LNCaP clone FGC (cell line): ENCODE measurements around the gene ATG9B.

Experiments used
- DNase-seq: peaks from one replicate; pipeline ENCODE4 v3.0.0-alpha.2; 2011; ENCODE audit warnings: low read depth
- H3K4me3 ChIP-seq: 2 replicates; pipeline ENCODE4 v1.5.1; 2011; ENCODE audit warnings: mild to moderate bottlenecking, low read depth, low read length, control low read depth
- TF ChIP-seq, protein P1 (sequence below): IDR thresholded peaks from 2 replicates; pipeline ENCODE4 v1.5.1; 2012; ENCODE audit warnings: mild to moderate bottlenecking; ENCODE audit not compliant: control insufficient read depth, insufficient read depth; ENCODE audit errors: extremely low read depth

Gene ATG9B

DNA sequence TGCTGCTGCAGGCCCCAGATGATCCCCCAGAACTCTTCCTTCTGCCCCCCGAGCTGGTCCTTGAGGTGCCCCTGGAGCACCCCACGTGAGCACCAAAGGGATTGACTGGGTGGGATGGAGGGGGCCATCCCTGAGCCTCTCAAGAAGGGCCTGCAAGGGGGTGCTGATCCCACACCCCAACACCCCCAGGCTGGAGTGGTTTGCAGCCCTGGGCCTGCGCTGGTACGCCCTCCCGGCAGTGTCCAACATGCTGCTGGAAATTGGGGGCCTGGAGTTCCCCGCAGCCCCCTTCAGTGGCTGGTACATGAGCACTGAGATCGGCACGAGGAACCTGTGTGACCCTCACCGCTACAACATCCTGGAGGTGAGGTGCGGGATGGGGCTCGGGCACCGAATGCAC is 25.3 kb downstream of the ATG9B start:
- TF ChIP-seq, protein P1, sequence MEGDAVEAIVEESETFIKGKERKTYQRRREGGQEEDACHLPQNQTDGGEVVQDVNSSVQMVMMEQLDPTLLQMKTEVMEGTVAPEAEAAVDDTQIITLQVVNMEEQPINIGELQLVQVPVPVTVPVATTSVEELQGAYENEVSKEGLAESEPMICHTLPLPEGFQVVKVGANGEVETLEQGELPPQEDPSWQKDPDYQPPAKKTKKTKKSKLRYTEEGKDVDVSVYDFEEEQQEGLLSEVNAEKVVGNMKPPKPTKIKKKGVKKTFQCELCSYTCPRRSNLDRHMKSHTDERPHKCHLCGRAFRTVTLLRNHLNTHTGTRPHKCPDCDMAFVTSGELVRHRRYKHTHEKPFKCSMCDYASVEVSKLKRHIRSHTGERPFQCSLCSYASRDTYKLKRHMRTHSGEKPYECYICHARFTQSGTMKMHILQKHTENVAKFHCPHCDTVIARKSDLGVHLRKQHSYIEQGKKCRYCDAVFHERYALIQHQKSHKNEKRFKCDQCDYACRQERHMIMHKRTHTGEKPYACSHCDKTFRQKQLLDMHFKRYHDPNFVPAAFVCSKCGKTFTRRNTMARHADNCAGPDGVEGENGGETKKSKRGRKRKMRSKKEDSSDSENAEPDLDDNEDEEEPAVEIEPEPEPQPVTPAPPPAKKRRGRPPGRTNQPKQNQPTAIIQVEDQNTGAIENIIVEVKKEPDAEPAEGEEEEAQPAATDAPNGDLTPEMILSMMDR = no peak
- no peak overlapping the region for H3K4me3 ChIP-seq
- no peak for DNase-seq

DNA sequence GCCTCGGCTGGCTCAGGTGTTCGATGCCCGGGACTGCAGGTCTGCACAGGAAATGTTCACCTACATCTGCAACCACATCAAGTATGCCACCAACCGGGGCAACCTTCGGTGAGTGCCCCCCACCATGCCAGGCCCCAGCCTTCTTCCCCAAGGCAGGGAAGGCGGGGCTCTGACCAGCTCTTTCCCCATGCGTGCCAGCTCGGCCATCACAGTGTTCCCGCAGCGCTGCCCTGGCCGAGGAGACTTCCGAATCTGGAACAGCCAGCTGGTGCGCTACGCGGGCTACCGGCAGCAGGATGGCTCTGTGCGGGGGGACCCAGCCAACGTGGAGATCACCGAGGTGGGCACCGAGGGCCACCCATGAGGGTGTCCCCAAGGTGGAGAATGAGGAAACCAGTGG is 26.0 kb downstream of the ATG9B start:
- TF ChIP-seq, protein P1 = no peak
- no peak overlapping the region for H3K4me3 ChIP-seq
- no peak for DNase-seq

DNA sequence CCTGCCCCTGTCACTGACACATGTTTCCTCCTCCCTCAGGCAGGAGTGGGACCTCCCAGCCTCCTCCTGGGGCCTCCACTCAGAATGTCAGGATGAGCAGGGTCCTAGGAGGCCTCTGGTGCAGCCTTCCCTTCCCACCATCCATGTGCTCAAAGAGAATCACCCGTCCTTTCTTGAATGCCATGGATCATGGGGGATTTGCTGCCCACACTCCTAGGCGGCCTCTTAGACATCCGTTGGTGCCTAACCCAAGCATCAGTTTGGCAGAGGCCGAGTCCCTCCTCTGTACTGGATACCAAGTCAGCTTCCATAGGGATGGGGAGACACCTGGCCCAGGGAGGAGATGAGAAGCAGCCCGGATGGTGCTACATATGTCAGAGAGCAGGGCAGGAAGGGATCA is 26.5 kb downstream of the ATG9B start:
- no peak for DNase-seq
- TF ChIP-seq, protein P1 = no peak
- no peak overlapping the region for H3K4me3 ChIP-seq

DNA sequence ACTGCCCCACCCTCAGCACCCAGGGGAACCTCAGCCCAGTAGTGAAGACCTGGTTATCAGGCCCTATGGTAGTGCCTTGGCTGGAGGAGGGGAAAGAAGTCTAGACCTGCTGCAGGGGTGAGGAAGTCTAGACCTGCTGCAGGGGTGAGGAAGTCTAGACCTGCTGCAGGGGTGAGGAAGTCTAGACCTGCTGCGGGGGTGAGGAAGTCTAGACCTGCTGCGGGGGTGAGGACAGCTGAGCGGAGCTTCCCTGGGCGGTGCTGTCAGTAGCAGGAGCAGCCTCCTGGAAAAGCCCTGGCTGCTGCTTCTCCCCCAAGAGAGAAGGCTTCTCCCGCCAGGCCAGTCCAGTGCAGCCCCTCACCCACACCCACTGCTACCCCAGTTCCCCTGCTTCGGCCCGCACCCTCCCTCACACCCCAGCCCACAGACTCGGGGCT is 27.2 kb downstream of the ATG9B start:
- DNase-seq = no peak
- TF ChIP-seq, protein P1 = no peak

DNA sequence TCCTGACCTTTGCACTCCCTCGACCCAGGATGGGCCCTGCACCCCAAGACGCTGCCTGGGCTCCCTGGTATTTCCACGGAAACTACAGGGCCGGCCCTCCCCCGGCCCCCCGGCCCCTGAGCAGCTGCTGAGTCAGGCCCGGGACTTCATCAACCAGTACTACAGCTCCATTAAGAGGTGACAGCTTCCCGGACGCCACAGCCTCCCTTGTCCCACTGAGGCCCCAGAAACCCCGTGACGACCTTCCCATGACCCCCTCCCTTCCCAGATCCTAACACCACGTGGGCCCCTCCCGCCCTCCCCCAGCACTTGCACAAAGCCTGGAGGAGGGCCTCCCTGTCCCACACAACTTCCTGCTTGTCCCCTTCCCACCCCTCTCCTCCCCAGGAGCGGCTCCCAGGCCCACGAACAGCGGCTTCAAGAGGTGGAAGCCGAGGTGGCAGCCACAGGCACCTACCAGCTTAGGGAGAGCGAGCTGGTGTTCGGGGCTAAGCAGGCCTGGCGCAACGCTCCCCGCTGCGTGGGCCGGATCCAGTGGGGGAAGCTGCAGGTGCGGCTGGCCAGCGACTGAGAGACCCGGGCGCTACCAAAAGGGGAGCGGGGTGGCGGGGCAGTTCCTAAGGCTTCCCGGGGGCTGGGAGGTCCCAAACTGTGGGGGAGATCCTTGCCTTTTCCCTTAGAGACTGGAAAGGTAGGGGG is 27.8 kb downstream of the ATG9B start:
- DNase-seq = no peak
- no peak overlapping the region for H3K4me3 ChIP-seq
- TF ChIP-seq, protein P1 = no peak

More for the DNA sequence above, 27.2 kb downstream of the ATG9B start:
- no peak overlapping the region for H3K4me3 ChIP-seq

DNA sequence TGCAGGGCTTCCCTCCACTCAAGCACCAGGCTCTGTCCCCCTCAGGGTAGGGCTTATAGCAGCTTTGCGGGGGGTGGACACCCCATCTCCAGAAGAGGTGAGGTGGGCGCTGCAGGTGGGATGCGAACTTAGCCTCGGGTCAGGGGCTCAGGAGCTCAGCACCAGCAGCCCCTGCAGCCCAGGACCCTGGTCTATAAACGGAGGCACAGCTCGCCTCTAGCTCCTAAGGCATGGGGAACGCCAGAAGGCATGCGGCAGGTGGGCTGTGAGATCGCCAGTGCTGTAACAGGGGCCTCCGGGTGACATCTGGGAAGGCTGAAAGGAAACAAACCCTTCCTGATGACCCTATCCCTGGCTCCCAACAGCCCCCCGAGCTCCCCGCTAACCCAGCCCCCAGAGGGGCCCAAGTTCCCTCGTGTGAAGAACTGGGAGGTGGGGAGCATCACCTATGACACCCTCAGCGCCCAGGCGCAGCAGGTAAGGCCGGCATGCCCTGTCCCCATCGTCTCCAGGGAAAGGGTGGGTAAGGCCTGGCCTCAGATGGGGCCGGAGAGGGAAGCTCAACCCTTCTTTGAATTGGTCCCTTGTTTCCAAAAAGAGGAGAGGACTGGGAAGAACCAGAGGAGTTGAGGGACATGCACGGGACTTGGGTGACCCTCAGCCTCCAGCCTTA is 29.3 kb downstream of the ATG9B start:
- no peak overlapping the region for H3K4me3 ChIP-seq
- TF ChIP-seq, protein P1 = no peak
- DNase-seq = no peak

DNA sequence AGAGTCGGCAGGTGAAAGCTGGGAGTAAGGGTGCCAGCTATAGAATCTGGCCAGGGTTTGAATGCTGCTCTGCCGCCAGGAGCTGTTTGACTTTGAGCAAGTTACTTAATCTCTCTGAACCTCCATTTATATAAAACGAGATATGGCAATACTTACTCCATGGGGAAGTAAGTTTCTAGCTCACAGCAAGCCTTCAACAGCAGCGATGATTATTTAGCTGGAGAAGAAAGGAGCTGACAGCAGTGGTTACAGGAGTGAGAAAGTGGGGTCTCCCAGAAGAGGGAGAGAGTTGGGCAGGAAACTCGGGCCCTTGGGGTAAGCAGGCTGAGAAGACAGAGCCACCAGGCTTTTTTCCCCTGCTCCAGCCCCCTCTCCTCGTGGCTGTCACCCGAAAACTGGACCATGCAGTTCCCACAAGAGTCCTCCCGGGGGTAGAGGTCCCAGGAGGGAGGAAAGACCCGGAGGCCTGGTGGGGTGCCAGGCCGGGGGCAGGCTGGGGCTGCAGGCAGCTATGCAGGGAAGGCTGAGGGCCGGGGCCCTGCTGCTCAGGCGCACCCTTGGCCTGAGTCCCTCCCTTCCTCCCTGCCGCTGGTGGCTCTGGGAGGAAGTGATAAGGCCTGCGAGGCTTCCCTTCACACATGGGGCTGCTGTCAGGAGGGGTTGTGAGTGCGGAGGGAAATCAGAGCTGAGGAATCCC is 30.0 kb downstream of the ATG9B start:
- no peak for DNase-seq
- TF ChIP-seq, protein P1 = no peak
- no peak overlapping the region for H3K4me3 ChIP-seq
